ENCODE measurements around the gene RAB33A.

DNA sequence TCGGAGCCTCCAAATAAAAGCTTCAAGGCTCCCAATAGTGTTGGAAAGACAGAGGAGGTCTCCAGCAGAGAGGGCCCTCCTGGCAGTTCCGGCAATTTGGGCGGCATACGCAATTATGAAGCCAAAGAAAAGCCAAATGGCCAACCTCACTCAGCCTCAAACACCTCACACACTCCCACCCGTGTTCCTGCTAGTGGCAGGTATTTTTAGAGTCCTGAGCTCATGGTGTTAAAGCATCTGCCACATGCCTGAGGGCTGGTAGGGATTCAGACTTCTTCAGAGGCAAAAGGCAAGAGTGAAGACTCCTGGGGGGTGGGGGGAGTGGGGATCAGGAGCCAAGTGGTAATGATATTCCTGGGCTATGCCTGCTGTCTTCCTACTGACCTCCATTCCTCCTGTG is 7.4 kb downstream of the RAB33A start:
- TF ChIP-seq SUZ12 (IDR thresholded peaks at IDR 0.05): no peak
- no peak for TF ChIP-seq FOXM1 (IDR thresholded peaks at IDR 0.05; ENCODE audit: borderline replicate concordance)
- no peak for TF ChIP-seq SP1 (IDR thresholded peaks at IDR 0.05)
- TF ChIP-seq CTBP1 (IDR thresholded peaks at IDR 0.05; ENCODE audit: borderline replicate concordance): no peak
- no peak for TF ChIP-seq L3MBTL2 (conservative IDR thresholded peaks at IDR 0.05)
- no peak for TF ChIP-seq FOXA1 (IDR thresholded peaks at IDR 0.05)
- no peak for TF ChIP-seq LEF1 (IDR thresholded peaks at IDR 0.05; ENCODE audit: borderline replicate concordance)
- TF ChIP-seq ARNT (IDR thresholded peaks at IDR 0.05): no peak

All from HEK293T (cell line).